Loucy (cell line): ENCODE measurements around the gene XRCC3.

ENCODE experiments used
- H2AFZ ChIP-seq: fragments of 200-600 bp; sonication (generic); 2 replicates; pipeline ENCODE4 v1.6.0; 2016; ENCODE audit warnings: antibody characterized with exemption, mild to moderate bottlenecking, low read length, moderate library complexity
- H3F3A ChIP-seq: fragments of 200-600 bp; 2 replicates; pipeline ENCODE4 v1.6.0; 2016; ENCODE audit warnings: antibody characterized with exemption, low read depth, mild to moderate bottlenecking
- H3K27me3 ChIP-seq: fragments of 200-600 bp; sonication (generic); 2 replicates; pipeline ENCODE4 v1.6.1; 2014; ENCODE audit warnings: low read length, mild to moderate bottlenecking; ENCODE audit not compliant: insufficient read depth, poor library complexity, severe bottlenecking
- H3K36me3 ChIP-seq: fragments of 200-600 bp; sonication (generic); 2 replicates; pipeline ENCODE4 v1.6.1; 2016; ENCODE audit warnings: low read length; ENCODE audit not compliant: insufficient read depth
- H3K4me1 ChIP-seq: fragments of 200-600 bp; sonication (generic); 2 replicates; pipeline ENCODE4 v1.5.1; 2014; ENCODE audit warnings: low read length, mild to moderate bottlenecking; ENCODE audit not compliant: insufficient read depth, poor library complexity, severe bottlenecking
- H3K4me2 ChIP-seq: fragments of 200-600 bp; sonication (generic); 2 replicates; pipeline ENCODE4 v1.6.0; 2014; ENCODE audit warnings: antibody characterized with exemption, low read length, low read depth, mild to moderate bottlenecking; ENCODE audit not compliant: poor library complexity, severe bottlenecking
- H3K4me3 ChIP-seq: fragments of 200-600 bp; sonication (generic); 2 replicates; pipeline ENCODE4 v1.5.1; 2014; ENCODE audit warnings: low read length, mild to moderate bottlenecking, mixed read lengths; ENCODE audit not compliant: poor library complexity, severe bottlenecking
- H3K79me2 ChIP-seq: fragments of 200-600 bp; sonication (generic); 2 replicates; pipeline ENCODE4 v1.6.1; 2014; ENCODE audit warnings: low read length; ENCODE audit not compliant: insufficient read depth
- H3K9ac ChIP-seq: fragments of 200-600 bp; sonication (generic); 2 replicates; pipeline ENCODE4 v1.6.0; 2014; ENCODE audit warnings: mild to moderate bottlenecking, low read depth, low read length, moderate library complexity; ENCODE audit not compliant: poor library complexity, severe bottlenecking
- H3K9me2 ChIP-seq: fragments of 200-600 bp; sonication (generic); replicated peaks from 2 replicates; pipeline ENCODE4 v1.6.1; 2016; ENCODE audit warnings: low read depth, low read length, mixed read lengths
- H3K9me3 ChIP-seq: fragments of 200-600 bp; sonication (generic); 2 replicates; pipeline ENCODE4 v1.6.1; 2014; ENCODE audit warnings: mild to moderate bottlenecking, antibody characterized with exemption, low read length, low read depth; ENCODE audit not compliant: insufficient read depth
- H4K20me1 ChIP-seq: fragments of 200-600 bp; sonication (generic); 2 replicates; pipeline ENCODE4 v1.6.0; 2014; ENCODE audit warnings: antibody characterized with exemption, low read length, mild to moderate bottlenecking; ENCODE audit not compliant: insufficient read depth, poor library complexity, severe bottlenecking
- EZH2phosphoT487 ChIP-seq: fragments of 200-600 bp; IDR thresholded peaks from 2 replicates; pipeline ENCODE4 v1.6.1; 2018; ENCODE audit warnings: antibody characterized with exemption, mild to moderate bottlenecking, moderate library complexity, borderline replicate concordance
- TF ChIP-seq, protein P1 (sequence below): fragments of 200-600 bp; sonication (generic); conservative IDR thresholded peaks from 2 replicates; pipeline ENCODE4 v1.5.1; 2014; ENCODE audit warnings: mild to moderate bottlenecking, antibody characterized with exemption, low read length

XRCC3 gene

DNA sequence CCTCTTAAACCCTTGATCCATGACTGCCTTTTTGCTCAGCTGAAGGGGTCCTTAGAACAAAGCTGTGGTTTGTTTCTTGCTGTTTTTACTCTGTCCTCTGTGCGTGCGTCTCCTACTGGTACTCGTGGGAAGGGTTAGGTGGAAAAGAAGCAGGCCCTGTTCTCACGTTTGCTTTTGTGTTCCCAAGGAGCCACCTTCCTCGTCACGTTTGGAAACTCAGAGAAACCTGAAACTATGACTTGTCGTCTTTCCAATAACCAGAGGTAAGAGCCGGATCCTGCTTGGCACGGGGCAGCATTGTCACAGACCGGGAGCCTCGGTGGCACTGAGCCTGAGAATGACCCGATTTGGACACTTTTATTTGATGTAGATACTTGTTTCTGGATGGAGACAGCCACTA lies 13.5 kb upstream of the XRCC3 start:
- Histone ChIP-seq H3K9me2 (no peaks in the 10 kb centered on the region), H3K4me1 (no peaks in the 10 kb centered on the region)

DNA sequence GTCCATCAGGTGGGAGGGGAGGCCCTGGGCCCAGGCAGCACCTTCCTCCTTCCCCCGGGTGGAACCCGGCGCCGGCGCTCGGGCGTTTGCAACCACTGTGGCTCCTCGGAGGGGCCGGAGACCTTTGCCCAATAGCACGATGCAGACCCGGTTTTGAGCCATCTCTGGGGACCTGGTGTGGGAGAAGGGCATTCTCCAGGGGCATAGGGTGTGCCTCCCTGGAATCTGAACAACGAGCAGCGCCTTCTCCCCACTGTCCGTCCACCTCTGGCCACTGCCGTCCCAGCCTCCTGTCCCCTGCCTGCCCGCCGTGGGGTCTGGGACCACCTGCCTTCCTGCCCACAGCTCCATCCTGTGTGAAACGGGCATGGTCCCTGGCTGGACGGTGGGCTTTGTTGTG lies 12.9 kb upstream of the XRCC3 start:
- Histone ChIP-seq H2AFZ (no peak overlapping the region), H3K4me2 (no peak overlapping the region), H3K9ac (no peak overlapping the region), H3K4me3 (no peak overlapping the region), H3K4me1 (no peaks in the 10 kb centered on the region), H3K27me3 (no peaks in the 10 kb centered on the region), H4K20me1 (no peaks in the 10 kb centered on the region), H3F3A (no peaks in the 10 kb centered on the region), H3K9me2 (no peaks in the 10 kb centered on the region), H3K9me3 (no peaks in the 10 kb centered on the region), H3K36me3 (peaks cover 12% of the 10 kb centered on the region; the same call in 1 of the 2 replicates), H3K79me2 (no peaks in the 10 kb centered on the region)
- TF ChIP-seq, protein P1, sequence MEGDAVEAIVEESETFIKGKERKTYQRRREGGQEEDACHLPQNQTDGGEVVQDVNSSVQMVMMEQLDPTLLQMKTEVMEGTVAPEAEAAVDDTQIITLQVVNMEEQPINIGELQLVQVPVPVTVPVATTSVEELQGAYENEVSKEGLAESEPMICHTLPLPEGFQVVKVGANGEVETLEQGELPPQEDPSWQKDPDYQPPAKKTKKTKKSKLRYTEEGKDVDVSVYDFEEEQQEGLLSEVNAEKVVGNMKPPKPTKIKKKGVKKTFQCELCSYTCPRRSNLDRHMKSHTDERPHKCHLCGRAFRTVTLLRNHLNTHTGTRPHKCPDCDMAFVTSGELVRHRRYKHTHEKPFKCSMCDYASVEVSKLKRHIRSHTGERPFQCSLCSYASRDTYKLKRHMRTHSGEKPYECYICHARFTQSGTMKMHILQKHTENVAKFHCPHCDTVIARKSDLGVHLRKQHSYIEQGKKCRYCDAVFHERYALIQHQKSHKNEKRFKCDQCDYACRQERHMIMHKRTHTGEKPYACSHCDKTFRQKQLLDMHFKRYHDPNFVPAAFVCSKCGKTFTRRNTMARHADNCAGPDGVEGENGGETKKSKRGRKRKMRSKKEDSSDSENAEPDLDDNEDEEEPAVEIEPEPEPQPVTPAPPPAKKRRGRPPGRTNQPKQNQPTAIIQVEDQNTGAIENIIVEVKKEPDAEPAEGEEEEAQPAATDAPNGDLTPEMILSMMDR: no peak
- no peak for TF ChIP-seq EZH2phosphoT487

More for the DNA sequence above, 13.5 kb upstream of the XRCC3 start:
- Histone ChIP-seq H3K9me3 (no peaks in the 10 kb centered on the region), H3K9ac (no peak overlapping the region), H2AFZ (no peak overlapping the region), H3K4me3 (no peak overlapping the region), H3K36me3 (peaks cover 12% of the 10 kb centered on the region; the same call in 1 of the 2 replicates), H3F3A (no peaks in the 10 kb centered on the region), H3K4me2 (no peak overlapping the region), H3K79me2 (no peaks in the 10 kb centered on the region), H4K20me1 (no peaks in the 10 kb centered on the region), H3K27me3 (no peaks in the 10 kb centered on the region)
- TF ChIP-seq, protein P1: no peak
- TF ChIP-seq EZH2phosphoT487: no peak

DNA sequence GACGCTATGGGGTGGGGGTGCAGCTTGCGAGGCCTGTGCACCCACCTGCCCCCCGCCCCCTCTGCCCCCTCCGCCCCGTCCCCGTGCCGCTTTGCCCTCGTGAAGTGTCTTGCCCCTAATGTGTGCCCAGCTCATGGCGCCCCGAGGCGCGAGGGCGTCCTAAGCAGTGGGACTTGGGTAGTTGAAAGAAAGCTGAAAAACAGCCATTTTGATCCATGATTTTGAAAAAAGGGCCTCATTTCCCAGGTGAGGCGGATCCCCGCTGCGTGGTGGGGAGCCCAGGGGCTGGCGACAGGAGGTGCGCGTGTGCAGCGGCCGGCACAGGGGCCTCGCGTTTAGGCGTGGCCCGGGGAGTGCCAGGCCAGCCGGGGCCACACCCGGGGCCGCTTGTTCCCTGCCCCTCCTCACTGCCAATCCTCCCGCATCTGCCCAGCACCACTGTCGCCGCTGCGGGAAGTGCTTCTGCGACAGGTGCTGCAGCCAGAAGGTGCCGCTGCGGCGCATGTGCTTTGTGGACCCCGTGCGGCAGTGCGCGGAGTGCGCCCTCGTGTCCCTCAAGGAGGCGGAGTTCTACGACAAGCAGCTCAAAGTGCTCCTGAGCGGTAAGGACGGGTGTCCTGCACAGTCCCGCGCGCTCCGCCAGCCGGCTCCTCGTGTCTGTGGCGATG lies 12.2 kb upstream of the XRCC3 start:
- no peak overlapping the region for H3K4me3 ChIP-seq
- no peaks in the 10 kb centered on the region for H3K9me2 ChIP-seq
- no peak overlapping the region for H3K9ac ChIP-seq
- peaks cover 12% of the 10 kb centered on the region; the same call in 1 of the 2 replicates for H3K36me3 ChIP-seq
- no peaks in the 10 kb centered on the region for H3K27me3 ChIP-seq
- H3K79me2 ChIP-seq: no peaks in the 10 kb centered on the region
- no peaks in the 10 kb centered on the region for H3K4me1 ChIP-seq
- no peak overlapping the region for H3K4me2 ChIP-seq
- H3F3A ChIP-seq: no peaks in the 10 kb centered on the region
- no peaks in the 10 kb centered on the region for H4K20me1 ChIP-seq
- no peak for TF ChIP-seq EZH2phosphoT487
- TF ChIP-seq, protein P1: no peak
- H2AFZ ChIP-seq: no peak overlapping the region
- no peaks in the 10 kb centered on the region for H3K9me3 ChIP-seq
